IPS DF 4.7 (cell line): ENCODE data around the gene KLK4.

Source experiments
- DNase-seq: peaks from one replicate; pipeline ENCODE4 v3.0.0-alpha.2; 2013; ENCODE audit warnings: low spot score; ENCODE audit errors: extremely low read depth

Gene KLK4, protein sequence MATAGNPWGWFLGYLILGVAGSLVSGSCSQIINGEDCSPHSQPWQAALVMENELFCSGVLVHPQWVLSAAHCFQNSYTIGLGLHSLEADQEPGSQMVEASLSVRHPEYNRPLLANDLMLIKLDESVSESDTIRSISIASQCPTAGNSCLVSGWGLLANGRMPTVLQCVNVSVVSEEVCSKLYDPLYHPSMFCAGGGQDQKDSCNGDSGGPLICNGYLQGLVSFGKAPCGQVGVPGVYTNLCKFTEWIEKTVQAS

DNA sequence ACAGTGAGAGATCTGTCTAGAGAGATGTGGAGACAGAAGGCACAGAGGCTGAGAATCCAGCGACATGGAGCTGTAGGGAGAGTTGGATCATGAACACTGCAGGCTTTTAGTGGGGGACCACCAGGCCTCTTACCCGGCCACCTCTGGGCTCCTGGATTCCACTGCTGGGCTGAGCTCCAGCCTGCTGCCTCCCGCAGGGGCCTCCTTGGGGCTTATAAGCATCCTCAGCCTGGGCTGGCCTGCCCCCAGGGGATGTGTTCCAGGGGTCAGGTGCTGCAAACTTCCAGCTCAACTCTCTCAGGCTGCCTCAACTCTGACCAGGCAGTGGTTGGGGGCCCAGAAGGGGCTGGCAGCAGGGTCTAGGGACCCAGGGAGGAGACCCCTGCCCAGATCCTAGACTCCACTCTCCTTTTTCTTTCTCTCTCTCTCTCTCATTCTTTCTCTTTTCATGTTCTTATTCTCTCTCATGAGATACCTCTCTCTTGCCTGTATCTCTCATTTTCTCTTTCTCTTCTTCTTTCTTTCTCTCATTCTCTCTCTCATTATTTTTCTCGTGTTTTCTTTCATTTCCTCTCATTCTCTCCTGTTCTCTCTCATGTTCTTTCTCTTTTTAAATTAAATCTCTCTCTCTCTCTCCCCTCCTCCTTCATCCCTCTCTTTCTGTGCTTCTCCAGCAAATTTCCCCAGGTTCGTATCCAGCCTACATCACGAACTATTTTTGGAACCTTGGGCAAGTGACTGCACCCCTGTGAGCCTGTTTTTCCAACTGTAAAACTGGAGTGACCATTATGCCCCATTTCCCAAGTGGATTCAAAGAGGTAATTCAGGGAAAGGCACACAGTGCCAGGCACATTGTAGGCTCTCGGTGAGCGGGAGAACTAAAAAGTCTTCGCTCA is at the start of gene KLK4:
KLK4 (minus strand) TSS at position 190 of the 896 bp plus-strand sequence. CDS start 657 bp downstream, outside the sequence.
- no peak for DNase-seq

DNA sequence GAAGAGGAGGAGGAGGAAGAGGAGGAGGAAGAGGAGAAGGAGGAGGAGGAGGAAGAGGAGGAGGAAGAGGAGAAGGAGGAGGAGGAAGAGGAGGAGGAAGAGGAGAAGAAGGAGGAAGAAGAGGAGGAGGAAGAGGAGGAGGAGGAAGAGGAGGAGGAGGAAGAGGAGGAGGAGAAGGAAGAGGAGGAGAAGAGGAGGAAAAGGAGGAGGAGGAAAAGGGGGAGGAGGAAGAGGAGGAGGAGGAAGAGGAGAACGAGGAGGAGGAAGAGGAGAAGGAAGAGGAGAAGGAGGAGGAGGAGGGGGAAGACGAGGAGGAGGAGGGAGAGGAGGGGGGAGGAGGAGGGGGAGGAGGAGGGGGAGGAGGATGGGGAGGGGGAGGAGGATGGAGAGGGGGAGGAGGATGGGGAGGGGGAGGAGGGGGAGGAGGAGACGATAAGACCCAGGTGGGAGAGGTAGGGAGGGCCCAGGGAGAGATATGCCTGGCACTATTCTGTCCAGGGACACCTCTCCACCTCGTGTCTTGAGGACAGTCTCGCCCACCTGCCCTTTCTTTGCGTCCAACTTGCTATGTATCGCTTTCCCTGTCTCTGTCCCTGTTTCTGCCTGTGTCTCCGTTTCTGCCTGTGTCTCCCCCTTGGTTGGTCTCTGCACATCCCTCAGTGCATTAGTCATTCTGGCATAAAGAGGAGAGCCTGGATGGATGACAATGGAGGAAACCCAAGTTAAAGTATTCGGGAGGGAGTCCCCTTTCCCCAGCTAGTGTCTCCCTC is 48.7 kb upstream of the KLK4 start:
- no peak for DNase-seq

DNA sequence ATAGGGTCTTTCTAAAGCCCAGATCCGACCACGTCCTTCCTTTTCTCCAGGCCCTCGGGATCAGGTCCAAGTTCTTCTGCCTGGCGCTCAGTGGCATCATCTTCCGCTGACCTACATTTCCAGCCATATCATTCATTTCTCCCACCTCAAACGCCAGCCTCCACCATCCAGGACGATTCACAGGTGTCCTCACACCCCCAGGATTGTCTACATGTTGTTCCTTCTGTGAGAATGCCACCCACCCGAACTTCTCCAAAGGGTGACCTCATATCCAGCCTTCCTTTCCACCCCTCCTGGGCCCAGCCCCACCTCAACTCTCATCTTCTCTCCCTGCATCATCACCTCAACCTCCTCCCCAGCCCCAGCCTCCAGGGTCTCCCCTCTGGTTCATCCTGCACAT is 46.4 kb upstream of the KLK4 start:
- no peak for DNase-seq

DNA sequence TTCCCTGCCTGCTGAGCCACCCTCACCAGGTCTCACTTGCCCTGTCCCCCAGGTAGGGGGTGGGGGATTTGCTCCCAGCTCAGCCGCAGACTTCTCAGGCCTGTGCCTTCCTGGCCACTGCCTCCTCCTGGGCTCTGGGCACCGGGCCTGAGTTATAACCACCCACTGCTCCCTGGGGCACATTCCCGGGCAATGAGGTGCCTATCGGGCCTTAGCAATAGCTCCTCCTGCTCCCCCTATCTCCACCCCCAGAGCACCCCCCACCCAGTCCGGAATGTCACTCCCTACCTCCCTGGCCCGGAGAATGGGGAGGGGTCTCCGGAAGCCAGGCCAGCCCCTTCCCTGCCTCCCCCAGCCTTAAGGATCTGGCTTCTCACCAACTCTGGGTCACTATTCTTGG is 41.7 kb upstream of the KLK4 start, which contains the start of gene KLK5:
KLK5 (minus strand) TSS at position 129 of the 400 bp plus-strand sequence. CDS start 381 bp downstream, outside the sequence.
- DNase-seq, result no peak

DNA sequence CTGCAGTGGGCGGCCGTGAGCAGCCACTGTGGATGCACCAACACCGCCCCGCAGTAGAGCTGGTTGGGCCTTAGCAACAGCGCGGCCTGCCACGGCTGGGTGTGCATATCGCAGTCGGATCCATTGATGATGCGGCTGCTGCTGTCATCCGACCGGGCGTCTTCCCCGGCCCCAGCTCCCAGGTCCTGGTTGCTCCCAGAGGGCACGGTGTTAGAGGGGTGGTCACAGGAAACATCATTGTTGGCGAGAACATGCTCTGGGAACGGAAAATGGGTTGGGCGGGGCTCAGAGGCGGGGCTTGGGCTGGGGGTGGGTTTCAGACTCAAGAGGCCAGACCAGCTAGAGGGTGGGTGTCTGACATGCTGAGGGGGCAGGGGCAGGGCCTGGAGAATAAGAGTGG is 38.7 kb upstream of the KLK4 start:
- no peak for DNase-seq

DNA sequence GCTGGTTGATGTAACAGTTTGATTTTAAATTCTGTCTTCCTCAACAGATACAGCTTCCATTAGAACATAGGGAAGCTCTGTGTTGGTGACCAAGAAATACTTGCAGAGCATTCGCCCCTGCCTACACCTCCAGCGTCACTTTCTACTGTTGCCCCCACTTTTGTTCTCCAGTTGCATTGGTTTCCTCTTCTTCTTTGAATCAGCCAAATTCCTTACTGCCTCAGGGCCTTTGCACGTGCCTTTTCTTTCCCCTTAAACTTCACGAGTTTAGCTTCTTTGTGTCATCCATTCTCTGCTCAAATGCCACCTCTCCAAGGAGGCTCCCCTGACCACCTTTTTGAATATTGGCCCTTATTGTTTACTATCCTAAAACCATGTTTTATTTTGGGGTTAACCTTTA is 35.9 kb upstream of the KLK4 start:
- DNase-seq, result no peak

DNA sequence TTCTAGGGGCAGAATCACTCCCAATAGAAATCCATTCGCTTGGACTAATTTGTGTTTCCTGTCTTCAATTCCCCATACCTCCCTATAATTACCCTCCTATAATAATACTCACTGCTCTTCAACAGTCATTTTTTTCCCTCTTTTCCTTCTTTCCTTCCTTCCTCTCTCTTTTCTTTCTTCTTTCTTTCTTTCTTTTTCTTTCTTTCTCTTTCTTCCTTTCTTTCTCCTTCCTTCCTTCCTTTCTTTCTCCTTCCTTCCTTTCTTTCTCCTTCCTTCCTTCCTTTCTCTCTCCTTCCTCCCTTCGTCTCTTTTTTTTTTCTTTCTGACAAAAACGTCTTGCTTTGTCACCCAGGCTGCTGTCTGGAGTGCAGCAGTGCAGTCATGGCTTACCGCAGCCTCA is 33.6 kb upstream of the KLK4 start:
- no peak for DNase-seq

DNA sequence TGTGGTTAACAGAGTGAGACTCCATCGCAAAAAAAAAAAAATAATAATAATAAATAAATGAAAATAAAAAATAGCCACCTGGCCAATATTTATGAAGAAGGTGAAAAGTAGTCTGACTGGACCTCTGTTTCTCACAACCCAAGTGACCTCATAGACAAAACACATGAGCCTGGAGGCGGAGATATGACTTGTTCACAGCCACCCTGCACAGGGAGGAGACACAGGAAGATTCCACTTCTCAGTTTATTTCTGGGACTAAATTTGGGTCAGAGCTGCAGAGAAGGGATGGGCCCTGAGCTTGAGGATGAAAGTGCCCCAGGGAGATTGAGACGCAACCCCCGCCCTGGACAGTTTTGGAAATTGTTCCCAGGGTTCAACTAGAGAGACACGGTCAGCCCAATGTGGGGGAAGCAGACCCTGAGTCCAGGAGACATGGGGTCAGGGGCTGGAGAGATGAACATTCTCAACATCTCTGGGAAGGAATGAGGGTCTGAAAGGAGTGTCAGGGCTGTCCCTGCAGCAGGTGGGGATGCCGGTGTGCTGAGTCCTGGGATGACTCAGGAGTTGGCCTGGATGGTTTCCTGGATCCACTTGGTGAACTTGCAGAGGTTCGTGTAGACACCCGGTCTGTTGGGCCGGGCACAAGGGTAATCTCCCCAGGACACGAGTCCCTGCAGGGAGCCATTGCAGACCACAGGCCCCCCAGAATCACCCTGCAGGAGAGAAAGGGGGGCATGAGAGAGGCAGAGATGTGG is 32.1 kb upstream of the KLK4 start:
- no peak for DNase-seq

DNA sequence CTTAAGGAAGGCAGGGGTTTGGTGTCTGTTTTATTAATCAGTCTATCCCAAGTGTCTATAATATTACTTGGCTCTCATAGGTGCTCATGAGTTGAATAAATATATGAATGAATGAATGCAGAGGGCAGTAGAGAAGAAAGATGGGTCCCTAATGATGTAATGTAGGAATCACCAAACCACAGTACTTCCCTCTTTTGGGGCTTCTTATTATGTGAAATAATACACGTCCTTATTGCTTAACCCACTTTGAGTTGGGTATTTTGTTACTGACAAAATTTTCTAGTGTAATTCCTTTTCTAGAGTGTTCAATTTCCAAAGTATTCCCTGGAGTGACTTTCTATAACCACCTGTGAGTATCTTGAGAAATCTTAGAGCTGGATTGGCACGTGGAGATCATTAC is 28.4 kb upstream of the KLK4 start:
- no peak for DNase-seq

DNA sequence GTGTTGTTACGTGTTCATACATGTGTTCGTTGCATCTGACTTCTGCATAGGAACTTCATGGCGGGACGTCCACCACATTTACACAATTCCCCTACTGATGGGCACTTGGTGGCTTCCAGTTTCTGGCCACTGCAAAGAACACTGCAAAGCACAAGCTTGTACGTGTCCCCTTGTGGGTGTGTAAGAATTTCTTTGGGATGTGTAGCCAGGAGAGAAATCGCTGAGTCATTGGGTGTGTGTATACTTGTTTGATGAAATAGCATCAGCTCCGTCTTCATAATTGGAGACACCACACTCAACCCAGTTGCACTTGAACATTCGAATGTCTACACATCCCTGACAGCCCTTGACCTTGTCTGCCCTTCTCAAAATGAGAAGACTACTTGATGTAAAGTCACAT is 22.4 kb upstream of the KLK4 start:
- DNase-seq, result no peak

DNA sequence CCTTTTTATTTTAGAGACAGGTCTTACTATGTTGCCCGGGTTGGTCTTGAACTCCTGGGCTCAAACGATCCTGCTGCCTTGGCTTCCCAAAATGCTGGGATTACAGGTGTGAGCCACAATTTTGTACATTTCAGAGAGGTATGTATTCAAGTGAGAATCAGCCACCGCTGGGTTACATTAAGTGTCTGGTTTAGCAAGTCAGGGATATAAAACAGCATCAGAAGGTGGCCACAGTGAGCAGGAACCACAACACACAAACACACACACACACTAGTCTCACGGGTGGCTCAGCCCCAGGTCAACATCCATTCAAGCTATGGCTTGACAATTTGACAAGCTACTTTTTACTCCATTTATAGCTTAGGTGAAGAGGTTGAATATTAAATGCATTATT is 21.5 kb upstream of the KLK4 start:
- DNase-seq, result no peak

DNA sequence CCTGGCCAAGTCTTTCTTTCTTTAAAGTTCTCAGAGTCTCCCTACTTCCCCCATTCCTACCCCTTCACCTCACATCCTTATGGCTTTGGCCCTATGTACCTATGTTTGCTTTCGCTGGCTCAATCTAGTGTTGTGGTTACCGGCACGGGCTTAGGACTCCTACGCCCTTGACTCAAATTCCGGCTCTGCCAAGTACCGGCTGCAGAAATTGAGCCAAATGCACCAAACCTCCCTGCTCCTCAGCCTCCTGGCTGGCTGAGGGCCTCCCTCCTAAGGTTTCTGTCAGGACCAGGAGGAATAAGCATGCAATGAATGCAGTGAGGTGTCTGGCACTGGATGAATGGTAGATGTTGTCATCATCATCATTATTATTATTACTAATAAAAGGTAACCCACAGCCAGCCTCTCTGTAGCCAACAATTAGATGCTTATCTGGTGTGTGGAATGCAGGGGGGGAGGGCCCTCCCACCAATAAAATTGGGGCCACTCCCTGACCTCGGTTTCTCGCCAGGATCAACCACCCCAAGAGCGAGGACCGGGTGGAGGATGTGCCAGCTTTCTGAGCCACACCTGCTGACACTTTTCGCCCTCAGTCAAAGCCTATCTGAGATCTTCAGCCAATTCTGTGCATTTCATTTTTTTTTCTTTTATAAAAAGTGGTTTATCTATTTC is 21.0 kb upstream of the KLK4 start:
- no peak for DNase-seq

DNA sequence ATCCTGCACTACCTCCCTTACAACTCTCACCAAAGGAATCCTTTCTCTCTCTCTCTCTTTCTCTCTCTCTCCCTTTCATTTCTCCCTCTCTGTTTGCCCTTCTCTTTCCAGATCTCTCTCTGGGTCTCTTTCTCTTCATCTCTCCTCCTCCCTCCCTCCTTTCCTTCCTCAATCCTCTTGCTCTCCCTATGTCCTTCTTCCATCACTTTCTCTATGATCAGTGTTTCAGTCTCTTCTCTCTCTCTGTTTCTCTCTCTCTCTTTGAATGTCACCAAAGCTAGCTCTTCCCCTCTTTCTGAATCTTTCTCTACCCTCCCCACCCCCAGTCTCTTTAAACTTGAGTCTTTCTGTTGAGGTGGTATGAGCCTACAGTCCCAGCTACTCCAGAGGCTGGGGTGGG is 19.8 kb upstream of the KLK4 start:
- no peak for DNase-seq

DNA sequence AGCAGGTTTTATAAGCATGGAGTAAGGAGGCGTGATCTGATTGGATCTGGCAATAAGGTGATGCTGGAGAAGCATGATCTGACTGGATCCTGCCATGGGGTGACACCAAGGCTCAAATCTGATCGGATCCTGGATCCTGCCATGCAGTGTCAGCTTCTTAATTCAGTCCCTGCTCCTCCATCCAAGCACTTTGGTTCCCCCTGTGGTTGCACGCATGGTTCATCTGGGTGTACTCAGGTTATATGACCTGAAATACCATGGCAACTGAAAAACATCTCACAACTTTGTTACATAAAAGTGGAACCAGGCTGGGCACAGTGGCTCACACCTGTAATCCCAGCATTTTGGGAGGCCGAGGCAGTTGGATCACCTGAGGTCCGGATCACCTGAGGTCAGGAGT is 17.6 kb upstream of the KLK4 start:
- no peak for DNase-seq

DNA sequence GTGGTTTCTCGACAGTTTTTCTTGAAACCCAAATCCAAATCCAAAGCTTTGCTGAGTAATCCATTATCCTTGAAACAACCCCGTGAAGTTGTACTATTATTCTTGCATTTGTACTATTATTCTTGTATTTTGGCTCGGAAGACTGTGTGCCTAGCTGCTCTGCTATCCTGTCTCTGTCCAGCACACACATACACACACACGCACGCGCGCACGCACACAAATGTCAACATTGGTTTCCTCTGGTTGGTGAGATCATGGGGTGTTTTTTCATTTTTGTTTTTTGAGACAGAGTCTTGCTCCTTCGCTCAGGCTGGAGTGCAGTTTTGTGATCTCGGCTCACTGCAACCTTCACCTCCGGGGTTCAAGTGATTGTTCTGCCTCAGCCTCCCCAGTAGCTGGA is 14.9 kb upstream of the KLK4 start:
- no peak for DNase-seq

DNA sequence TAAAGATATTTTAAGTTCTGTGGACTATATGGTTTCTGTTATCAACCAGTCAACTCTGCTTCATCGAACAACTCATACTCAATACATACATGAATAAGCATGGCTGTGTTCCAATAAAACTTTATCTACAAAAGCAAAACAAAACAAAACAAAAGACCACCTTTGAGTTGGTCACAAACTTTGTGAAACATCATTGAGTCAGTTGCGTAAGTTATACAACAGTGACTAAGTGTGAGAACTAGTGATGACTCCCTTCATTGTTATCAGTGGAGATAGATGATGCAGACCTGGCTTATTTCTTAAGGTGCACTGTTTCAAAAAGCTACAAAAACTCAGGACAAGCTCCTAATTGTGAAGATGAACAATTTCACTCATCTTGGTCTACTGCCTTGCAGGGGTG is 14.5 kb upstream of the KLK4 start:
- no peak for DNase-seq

DNA sequence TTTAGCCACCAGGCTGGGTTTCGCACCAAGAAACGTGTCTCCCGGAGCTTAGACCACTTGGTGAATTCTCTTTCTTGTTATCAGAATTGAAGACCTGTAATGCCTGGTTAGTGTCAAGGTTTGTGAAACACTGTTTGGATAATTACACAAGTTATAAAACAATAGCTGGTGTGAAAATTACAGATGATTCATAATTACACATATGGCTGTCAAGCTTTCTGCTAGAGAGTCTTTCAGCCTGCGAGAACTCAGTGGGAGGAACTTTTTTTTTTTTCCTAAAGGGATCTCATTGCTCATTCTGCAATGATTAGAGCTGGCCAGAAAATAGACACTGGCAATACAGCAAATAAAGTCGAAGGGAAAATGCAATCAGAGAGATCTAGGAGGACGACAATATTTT is 13.4 kb upstream of the KLK4 start:
- no peak for DNase-seq

DNA sequence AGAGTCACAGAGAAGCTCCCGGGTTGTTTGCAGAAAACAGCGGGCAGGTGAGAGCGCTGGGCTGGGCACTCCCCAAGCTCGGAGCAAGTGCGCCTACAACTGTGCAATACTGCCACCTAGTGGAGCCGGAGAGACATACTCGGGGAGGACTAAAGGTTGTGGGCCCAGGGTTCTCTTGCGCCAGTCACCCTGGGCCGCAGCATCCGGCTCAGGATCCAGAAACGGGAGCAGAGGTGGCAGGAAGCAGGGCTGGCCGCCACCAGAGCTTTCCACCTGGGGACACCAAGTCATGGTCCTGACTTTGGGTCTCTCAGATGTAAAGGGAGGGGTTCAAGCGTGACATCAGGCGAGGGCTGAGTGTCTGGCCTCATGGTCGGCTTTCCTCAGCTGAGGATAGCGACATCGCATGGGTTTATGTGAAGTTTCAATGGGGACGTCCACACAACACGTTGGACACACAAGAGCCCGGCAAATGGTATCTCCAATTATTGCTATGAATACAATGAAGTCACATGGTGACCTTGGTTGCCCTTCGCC is 11.2 kb upstream of the KLK4 start:
- DNase-seq, result peak; percentile 76

DNA sequence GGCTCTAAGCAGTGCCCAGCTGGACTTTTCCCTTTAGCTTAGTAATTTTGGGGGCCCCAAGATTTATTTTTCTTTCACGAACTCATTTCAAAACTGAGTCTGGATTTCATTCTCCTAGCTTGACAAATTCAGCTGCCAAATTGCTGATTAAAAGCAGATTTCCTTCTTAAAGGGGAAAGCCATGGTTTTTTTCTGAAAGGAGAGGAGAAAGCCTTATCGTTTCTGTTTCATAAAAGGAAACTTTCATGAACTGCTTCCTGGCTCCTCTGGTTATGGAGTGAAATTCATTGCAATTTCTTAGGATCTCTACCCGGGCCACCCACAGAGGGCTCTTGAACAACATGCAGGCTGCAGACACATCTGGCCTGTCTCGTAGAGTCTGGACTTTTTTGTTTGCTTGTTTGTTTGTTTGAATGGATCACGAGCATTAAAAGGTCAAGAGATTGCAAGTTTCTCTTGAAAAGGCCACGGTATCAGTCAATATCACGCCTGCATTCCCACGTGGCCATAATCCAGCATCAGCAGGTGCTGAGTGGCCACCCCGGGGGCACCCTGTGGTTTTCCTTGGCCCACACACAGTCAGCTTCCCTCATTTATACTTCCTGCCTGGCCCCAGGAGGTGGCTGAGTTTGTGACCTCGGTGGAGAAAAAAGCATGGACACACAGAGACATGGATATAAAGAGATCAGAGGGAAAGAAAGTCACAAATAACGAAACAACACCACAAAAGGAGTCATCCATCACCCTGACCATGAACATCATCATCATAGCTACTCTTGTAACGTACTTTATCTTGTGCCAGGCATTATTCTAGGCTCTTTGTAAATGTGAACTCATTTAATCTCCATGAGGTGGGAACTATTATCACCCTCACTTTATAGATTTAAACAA is 10.5 kb upstream of the KLK4 start:
- DNase-seq, result no peak
